NCI-H1417 treated with DMSO at 0.1 percent for 48 hours (cell line): ENCODE measurements around the gene KL.

Experiments
- DNase-seq: peaks from one replicate; lab custom pipeline; 2025; lab: John Stamatoyannopoulos, UW

KL gene

DNA sequence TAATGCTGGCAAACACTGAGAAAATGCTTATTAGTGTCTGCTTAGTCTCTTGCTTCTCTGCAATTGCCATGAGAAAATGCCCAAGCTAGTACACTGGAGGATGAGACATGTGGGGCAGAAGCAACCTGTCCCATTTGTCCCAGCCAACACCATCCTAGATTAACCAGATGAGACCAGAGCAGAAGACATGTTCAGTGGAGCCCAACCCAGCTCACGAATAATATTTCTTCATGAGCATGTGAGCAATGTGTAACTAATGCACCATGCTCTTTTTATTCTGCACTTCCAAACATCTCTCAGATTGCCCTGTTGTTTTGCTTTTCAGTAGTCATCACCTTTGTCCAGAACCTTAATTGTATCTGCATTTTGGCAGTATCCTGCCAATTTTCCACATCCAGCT, 21.4 kb downstream of the KL start:
- no peak for DNase-seq

DNA sequence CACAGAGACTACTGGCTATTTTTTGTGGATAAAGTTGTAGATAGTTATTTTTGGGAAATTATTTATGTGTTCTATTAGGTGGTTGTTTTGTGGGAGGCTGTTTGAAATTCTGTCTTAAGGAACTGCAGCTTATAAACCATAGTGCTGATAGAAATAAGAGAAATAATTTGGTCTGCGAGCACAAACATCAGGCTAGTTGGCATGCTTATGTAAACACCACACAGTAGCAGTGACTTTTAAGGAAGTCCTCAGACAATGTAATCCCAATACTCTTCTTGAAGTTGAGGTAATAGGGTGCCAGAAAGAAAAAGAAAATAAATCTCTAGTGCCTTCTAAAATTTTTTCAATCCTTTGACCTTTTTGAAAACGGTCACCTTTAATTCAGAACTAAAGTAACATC, 23.9 kb downstream of the KL start:
- no peak for DNase-seq

DNA sequence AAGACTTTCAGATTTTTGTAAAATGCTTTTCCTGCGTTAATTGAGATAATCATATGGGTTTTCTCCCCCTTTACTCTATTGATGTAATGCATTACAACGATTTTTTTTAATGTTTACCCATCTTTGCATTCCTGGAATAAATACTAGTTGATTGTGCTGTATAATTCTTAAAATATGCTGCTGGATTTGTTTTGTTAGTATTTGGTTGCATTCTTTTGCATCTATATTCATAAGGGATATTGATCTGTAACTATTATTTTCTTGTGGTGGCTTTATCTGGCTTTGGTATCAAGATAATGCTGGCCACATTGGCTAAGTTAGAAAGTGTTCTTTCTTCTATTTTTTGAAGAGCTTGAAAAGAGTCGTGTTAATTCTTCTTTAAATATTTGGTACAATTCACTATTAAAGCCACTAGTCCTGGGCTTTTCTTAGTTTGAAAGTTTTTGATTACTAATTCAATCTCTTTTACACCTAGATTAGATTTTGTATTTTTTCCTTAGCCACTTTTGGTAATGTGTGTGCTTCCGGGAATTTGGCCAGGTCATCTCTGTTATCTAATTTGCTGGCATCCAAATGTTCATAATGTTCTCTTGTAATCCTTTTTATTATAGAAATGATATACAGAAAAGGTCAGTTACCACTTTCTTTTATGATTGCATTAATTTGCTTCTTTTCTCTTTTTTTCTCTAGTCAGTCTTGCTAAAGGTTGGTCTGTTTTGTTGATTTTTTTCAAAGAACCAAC, 29.8 kb downstream of the KL start:
- no peak for DNase-seq

DNA sequence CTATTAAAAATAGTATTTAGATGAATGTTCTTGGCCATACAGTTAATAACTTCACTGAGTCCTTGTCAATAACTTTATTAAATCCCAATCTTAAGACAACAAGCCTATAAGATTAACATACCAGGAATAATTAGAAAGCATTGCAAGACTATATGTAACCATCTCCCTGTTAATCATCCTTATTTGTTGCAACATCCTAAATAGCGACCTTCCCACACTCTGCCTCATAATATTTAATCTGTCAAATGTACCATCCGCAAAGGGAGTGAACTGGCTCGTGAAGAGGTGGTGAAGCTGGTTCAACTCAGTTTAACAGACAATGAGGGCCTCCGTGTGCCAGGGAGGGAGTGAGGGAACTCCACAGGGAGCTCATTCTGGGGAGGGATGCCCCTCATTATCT, 33.9 kb downstream of the KL start:
- DNase-seq = no peak

DNA sequence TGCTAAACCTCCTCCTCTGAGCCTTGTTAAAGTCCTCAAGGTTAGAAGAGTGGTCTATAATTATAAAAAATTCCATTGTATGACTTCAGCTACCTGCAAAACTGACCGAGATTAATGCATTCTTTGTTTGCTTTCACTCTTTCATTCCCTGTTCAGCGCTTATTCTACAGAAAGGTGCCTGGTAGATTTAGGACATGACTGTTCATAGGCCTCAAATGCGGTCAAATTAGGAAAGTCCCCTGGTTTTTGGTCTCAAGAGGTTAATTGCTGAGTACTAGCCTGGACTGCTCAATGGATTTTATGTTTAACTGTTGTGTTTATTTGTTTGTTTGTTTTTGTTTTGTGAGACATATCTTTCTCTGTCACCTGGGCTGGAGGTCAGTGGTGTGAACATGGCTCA, 35.4 kb downstream of the KL start:
- DNase-seq = no peak

DNA sequence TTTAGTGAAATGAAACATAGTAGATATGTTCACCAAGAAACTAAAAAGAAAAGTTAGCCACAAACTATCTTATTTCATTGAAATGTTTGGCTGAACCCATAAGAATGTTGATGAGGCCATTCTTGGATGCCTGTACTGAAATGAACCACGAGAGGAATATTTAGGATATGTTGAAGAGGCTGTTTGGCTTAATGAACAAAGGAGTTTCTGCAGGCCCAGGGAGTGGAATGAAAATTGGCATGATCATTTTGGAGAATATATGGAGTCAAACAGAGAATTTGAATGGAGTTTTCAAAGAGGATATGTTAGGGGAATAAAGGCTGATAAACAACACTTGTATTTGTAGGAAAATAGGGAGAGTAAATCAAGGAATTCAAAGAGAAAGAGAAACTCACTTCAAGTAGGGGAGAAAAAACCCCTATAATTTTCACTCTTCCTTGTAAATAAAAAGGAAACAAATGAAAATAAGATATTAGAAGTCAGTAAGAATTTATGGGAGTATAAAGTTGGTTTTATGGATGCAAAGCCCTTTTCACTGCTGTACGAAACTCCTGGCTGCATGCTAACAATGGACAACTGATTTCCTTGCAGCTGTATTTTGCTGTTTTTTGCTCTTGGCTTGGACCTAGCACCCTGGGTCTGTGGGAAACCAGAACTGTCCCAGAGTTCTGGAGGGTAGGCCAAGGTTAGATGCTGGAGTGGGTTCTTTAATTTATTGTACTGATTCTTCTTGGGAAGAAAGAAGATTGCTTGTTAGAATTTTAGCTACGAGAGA, 36.5 kb downstream of the KL start:
- no peak for DNase-seq

DNA sequence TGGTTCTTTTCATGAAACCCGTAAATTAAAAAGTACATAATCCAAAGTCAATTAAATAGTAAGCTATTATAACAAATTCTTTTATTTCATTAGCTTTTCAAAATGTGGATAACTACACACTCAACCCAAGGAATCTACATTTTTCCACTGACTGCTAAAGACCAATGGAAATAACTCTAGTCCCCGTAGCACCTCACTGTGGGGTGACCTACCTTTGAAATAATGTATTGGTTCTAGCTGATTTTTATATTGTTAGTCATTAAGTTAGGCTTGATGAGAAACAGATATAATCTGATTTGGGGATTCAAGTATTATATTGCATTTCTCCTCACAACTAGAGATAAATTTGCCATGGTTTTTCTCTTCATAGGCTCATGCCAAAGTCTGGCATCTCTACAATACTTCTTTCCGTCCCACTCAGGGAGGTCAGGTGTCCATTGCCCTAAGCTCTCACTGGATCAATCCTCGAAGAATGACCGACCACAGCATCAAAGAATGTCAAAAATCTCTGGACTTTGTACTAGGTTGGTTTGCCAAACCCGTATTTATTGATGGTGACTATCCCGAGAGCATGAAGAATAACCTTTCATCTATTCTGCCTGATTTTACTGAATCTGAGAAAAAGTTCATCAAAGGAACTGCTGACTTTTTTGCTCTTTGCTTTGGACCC, 37.3 kb downstream of the KL start:
- DNase-seq = no peak

DNA sequence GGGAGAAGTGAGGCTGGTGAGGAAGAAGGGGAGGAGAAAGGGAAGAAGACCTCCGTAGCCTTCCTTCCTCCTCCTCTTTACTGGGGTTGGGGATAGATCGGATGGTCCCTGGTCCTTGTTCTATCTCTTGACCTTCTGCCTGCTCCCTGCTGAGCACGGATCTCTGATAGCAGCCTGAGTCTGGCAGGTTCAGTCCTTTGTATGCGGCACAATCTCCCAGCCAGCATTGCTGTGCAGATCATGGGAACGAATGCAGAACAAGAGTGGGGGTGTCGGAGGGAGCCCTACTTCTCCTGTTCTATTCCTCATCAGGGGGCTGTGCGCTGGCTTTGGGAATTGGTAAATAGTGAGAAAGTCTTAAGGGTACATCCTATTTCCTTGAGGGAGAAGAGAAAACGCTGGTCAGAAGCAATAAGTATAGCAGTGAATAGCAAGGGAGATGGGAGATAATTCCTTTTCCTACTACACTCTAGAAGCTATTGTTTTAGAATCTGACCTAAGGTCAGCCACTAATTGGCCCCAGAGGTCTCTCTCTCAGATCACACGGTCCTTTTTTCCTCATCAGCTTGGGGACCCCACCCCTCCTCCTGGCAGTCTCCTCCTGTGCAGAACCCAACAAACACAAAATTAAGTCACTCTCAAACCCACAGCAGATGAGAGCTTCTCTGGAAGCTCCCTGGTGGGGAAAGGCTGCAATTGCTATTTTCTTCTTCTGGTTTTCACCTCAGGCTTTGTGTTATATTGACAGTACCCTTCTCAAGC, 41.0 kb downstream of the KL start:
- no peak for DNase-seq

DNA sequence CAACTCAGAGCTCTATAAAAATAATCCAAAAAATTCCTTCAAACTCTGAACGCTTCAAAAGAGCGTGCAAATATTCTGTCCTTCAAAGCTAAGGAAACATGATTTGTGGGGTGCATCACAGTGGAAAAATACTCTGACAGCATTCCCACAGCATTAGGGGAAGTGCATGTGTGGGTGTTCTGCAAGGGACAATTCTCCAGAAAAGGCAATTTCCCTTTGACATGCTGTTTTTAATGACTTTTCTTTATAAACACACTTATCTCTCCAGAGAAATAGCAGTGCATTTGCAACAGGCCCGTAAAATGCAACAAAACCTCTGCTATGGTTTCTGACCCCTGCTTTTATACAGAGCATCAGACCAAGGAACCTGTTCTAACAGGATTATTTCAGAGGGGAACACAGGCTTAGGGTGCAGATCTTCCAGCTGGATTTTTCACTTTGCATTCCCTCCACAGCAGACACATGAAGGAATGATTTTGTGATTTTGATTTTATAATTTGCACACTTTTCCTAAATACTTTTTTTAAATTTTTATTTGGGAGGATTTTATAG, 42.6 kb downstream of the KL start:
- DNase-seq = no peak

DNA sequence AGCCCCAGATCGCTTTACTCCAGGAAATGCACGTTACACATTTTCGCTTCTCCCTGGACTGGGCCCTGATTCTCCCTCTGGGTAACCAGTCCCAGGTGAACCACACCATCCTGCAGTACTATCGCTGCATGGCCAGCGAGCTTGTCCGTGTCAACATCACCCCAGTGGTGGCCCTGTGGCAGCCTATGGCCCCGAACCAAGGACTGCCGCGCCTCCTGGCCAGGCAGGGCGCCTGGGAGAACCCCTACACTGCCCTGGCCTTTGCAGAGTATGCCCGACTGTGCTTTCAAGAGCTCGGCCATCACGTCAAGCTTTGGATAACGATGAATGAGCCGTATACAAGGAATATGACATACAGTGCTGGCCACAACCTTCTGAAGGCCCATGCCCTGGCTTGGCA, 44.6 kb downstream of the KL start:
- DNase-seq = no peak

DNA sequence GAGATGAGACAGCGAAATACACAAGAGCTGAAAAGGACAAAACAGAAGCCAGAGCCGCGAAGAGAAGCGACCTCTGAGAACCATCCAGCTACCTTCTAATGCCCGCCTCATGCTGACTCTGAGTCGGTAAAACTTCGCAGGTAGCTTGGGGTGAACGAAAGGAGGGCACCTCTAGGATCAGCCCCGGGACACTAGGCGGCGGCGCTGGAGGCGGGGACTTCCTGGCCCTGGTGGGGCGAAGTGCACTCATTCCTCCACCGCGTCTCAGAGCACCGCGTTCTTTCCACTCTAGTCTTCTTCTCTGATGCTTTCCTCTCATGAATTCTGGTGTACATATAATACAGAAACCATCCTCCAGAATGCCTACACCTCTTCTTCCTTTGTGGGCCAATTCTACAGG, 50.1 kb downstream of the KL start:
- no peak for DNase-seq

DNA sequence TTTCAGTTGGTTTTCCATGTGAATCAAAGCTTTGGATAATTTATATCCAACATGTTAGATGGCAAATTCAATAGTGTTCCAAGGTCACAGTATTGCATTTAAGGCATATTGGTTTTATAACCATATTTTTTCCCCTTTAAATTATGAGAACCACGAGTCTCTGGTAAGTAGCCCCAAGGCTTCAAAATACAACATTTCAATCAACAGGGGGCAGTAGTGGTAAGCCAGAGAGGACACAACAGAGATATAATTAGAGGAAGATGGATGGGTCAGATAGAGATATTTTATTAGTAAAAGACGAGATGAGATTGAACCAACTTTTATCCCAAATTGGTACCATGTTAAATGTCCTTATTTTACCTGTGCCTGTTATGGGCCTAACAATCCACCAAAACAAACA, 53.1 kb downstream of the KL start:
- no peak for DNase-seq

DNA sequence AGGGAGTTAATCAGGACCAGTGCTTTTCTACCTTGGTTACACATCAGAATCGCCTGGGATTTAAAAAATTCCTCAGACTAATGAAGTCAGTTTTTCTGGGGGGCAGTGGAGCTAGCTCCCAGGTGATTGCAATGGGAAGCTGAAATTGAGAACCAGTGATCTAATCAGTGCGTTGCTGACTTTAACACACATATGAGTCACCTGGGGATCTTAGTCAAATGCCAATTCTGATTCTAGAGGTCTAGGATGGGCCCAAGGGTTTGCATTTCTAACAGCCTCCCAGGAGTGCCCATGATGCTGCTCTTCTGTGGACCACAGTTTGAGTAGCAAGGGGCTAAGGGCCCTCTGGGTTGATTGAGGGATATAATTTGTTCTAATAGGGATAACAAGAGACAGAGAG, 54.5 kb downstream of the KL start:
- no peak for DNase-seq

DNA sequence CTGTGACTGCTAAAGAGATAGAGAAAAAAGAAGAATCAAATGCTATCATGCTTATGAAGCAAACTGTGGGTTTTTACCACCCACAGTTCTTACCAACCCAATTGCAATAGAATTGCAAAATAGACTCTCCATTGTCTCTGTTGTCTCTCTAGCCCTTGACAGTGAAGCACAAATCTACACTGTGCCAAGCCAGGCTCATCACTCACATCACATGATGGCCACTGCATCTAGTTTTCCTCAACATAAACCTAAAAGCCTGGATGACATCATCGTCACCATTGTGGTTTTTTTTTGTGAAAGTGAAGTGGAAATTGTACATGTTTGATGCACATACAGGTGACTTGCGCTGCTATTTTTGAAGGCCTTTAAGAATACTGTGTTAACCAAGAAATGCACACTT, 56.1 kb downstream of the KL start:
- DNase-seq = no peak

DNA sequence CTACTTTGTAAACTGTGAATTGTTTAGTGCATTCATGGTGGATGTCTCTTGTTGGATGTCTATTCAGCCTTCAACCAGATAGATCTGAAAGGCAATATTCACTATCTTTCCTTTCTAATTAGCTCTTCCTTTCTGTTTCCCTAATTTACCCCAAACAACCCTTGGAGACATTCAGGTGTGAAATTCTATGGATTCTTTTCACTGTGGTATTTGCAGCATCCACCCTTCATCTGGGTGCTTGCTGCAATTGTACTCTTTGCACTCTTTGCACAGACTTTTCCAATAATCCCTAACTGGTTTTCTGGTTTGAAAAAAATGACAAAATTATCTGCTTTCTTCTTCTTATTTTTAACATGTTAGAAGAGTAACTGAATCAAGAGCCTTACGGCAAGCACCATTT, 56.5 kb downstream of the KL start:
- no peak for DNase-seq

DNA sequence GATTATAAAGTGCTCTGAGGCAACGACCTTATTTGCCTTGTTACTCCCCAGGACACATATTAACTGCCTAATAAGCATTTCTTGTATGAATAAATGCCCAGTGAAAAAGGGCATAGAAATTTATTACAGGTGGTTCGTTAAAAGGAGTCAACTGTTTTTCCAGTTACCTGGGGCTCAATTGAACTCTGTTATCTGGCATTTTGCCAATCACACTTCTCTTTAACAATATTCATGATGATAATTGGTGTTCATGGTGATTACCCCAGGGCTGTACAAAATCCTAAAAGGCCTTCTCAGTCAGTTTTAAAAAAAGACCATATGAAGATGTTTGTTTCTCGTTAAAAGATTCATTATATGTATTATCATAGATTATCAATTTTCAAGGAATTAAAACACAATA, 57.1 kb downstream of the KL start:
- DNase-seq = peak; percentile 32

DNA sequence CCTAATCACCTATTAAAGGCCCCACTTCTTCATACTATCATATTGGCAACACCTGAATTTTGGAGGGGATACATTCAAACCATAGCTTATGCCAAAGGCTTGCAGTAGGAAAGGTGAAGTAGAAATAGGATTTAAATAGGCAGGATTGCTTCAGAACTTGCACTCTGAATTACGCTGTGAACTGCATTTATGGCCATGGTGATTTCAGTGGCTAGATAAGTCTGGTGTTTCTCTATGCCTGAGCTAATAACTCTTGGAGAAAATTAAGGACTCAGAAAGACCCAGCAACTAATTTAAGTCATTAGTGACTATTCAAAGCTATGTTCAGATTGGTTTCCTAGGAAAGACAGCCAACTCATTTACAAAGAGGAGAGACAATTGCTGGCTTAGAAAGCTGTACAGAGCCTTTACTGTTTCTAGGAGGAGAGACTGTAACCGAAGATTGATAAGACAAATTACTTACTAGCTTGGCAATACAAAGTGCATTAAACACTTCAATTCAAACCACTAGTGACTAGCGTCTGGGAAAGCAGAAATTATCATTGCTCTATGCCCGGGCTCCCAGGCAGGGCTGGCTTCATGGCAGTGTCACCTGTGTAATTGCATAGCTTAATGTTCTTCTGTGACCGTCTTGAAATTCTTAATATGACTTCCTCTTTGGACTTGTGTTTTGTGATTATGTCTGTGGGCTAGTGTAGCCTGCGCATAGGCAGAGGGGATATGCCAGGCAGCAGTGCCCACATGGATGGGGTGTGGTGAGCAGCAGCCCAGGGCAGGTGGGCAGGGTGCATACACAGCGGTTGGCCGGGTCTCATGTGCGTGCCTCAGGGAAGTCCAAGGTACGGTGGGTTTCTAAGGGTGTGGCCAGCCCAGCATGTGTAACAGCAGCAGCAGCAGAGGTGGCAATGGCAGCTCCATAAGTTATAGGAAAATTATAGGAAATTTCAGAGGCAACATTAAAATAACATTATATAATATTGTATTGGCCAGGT, 60.1 kb downstream of the KL start:
- DNase-seq = no peak

DNA sequence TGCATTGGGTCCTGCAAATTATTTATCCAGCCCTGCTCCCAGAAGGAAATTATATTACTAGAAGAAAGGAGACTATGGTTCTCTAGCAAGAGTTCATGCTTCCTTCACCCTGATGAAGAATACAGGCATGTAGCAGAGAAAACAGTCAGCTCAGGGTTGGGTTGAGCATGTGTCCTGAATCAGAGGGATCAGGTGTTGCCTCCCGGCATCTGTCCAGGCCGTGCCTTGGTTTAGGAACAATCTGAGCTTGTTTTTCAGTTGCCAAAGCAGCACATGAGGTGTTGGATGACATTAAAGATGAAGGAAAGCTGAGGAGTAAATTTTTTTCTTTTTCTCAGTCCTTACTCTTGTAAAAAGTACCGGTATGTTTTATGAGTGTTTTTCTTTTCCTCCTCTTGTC, 62.0 kb downstream of the KL start:
- no peak for DNase-seq

DNA sequence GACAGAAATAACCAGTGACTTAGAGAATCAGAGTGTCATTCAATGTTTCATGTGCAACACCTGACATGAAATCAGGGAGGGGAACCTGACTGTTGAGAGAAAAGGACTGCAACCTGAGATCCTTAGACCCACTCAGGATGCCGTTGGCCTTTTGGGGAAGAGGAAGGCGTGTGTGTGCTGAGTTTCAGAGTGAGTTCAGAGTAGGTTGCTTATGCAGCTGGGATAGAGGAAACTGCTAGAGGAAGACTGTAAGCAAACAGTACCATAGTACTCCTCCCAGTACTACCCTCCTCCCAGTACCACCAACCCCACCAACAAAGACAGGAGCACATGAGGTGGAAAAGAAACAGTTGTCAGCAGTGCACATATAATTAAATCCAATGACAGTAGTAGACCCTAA, 63.7 kb downstream of the KL start:
- no peak for DNase-seq

DNA sequence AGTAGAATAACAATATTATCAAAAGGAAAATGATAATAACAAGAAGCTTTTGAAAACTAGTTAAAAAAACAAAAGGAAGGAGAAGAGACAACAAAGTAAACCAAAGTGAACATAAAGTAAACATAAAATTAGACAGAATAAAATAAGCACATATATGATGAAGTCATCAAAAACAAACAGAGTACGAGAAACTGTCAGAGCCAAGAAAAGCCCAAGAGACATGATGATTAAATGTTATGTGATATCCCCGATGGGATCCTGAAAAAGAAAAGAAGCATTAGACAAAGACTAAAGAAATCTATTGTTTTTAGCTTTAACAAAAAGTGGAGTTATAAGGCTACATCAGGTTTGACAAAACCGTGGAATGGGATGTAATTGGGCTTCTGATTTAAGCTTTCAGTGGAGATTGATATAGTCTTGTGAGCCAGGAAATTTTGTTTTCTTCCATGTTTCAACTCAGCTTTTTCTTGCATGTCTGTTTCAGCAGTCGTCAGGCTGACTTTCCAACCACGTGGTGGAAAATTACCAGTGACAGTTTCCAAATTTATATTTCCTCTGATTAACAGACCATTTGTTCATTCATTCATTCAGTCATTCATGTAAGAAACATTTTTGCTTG, 64.9 kb downstream of the KL start:
- DNase-seq = no peak

DNA sequence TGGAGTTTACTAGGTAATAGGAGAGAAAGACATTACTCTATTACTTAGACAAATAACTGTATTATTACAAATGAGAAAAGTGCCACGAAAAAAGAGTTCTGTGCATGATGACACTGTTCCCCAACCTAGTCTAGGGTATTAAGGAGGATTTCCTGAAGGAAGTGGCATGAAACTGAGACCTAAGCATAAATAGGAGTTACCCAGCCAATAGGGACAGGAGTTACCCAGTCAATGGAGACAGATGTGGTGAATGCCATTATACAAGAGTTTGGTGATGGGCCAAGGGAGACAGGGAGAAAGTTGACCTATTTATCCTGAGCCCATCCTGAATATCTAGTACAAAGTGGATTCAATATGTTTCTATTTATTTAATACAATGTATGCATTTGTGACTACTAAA, 65.4 kb downstream of the KL start:
- no peak for DNase-seq
